Hematopoietic multipotent progenitor cell treated with erythropoietin and hydrocortisone succinate and interleukin-3 and kit ligand, for 6 days (in vitro differentiated cells): ENCODE measurements around the gene CR2.
A peak's percentile ranks its signal among the peaks of the same experiment; 100 is the strongest.
"Not testable (repeated sequence)": the region's sequence is repeated elsewhere in the genome, so short reads cannot be mapped to it uniquely, and the experiment has no call there.

Source experiments
- DNase-seq: peaks from one replicate; pipeline ENCODE4 v3.0.0-alpha.2; 2015

CR2 gene

DNA sequence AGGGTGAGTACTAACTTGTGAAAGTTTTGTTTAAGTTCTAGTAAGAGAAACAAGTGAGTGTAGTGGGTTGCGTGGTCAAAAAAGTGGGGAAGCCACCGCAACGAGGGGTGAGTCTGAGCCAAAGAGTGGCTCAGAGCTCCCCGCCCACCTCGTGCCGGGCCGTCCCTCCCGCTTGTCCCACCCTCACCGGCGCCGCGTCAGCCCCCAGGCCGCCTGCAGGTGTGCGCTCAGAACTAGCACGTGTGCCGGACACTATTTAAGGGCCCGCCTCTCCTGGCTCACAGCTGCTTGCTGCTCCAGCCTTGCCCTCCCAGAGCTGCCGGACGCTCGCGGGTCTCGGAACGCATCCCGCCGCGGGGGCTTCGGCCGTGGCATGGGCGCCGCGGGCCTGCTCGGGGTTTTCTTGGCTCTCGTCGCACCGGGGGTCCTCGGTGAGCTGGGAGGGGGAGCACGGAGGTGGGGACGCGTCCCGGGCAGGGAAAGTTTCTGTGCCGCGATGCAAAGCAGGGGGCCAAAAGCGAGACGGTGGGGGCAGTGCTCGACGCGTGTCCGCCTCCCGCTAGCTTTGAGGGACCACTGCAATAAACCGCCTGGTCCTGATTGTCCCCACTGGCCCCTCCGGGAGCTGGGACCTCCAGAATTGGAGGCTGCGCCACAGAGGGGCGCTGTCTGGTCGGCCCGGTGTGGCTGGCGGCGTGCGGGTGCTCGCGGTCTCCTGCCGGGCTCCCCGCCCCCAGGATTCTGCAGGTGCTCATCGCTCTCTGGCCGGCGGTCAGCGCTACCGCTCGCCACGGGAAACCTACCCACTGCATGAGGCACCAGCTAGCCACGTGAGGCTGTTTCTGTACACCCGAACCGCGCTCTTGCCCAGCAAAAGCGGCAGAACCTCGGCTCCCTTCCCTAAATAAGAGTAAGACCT is at the start of gene CR2:
Gene CR2, plus strand, starts transcription at position 283 of the 919 bp plus-strand sequence. Its CDS starts 91 bp downstream, at position 374.
- DNase-seq: peak; percentile 58

DNA sequence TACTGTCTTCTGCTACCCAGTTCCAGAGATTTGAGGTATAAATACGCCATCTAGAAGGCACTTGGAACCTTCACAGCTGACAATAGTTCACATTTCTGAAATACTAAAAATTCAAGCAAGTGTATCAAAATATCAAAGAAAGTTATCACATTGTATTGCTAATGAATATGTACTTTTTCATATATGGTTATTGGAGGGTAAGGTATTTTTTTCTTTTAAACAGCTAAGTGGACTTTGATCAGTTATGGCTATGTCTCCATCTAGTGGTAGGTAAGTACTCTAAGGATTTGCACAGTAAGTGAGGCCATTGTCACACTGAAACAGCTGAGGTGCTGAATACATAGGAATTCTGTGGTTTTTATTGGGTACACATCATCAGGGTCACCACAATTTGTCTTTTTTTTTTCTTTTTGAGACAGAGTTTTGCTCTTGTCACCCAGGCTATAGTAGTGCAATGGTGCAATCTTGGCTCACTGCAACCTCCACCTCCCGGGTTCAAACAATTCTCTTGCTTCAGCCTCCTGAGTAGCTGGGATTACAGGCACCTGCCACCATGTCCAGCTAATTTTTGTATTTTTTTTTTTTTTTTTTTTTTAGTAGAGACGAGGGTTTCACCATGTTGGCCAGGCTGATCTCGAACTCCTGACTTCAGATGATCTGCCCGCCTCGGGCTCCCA is 49.1 kb upstream of the CR2 start:
- peak; percentile 91 for DNase-seq

- DNase-seq: peak; percentile 18
Observed at GRCh38 chr1:207405814-207406213, 48.3 kb upstream of the CR2 start.

DNA sequence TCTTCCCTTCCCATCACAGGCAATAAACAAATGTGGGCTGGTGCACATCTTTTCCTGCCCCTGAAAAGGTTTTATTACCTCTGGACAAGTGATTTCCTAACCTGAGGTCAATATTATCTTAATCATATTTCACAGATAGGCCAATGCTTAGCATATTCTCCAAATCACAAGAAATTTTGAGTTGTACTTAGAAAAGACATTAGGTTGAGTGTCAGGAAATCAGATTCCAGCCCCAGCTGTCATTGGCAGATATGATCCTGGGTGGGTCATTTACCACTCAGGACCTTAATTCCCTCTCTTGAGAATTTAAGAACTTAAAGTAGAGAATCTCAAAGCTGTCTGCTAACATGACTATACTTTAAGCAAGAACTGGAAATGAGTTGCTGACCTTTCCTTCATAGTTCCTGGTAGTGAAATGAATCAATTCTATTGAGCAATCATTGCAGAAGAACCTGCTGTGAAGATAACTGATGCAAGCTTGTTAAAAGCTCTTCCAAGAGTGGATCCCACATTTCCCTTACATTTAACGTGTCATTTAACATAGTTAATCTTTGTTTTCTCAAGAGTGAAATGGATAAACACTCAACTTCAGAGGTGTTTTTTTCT is 46.4 kb upstream of the CR2 start:
- peak; percentile 35 for DNase-seq

DNA sequence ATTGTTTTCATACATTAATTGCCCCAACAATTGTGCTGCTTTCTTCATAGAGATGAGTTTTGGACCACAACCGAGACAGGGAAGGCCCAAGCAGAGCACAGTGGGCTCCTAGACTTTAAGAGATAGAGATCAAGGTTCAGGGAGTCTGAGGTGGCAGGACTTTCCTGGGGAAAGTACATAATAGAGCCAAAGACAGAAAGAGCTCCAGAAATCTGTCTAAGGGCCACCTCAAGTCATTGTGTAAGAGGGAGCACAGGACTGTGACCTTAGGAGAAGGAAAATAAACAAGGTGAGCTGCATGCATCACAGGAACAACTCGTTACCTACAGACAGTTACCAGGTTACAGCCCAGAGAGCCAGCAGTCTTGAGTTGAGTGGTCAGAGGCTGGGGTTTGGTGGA is 41.3 kb upstream of the CR2 start:
- DNase-seq: no peak

DNA sequence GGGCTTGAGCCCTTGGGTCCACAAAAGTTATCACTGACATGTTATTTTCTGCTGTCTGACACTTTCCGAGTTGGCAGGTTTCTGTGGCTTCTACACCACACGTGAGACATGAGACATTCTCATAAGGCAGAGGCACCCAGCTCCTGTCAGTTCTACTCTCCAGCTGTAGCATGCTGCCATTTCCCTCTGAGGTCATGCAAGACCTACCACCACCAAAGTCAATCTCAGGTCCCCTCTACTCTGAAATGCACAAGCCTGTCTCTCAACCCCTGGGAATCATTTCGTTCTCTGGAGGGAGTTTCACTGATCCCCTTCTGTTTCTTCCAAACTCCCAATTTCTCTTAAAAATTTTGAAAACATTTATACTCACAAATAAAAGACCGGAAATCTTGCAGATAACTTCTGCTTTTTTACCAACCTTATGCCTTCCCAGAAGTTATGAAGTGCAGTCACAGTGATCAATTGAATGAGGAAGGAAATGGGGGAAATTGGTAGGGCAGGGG is 39.5 kb upstream of the CR2 start:
- DNase-seq: peak; percentile 40

DNA sequence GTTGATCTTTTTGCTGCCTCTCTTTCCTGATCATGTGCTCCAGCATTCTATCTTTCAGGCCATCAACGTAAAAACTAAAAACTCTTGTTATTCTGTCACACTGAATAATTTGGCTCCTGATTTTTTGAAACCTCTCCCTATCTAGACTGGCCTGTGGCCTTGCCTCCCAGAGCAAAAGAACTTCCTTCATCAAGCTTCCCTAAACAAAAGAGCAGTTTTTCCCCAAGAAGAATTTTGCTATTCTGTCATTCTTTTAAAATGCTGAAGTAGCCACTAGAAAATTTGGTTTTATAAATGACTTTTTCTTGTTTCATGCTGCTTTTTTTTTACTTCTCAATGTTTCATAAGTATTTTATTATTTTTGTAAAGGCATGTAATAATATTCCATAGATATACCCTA is 37.1 kb upstream of the CR2 start:
- no peak for DNase-seq

DNA sequence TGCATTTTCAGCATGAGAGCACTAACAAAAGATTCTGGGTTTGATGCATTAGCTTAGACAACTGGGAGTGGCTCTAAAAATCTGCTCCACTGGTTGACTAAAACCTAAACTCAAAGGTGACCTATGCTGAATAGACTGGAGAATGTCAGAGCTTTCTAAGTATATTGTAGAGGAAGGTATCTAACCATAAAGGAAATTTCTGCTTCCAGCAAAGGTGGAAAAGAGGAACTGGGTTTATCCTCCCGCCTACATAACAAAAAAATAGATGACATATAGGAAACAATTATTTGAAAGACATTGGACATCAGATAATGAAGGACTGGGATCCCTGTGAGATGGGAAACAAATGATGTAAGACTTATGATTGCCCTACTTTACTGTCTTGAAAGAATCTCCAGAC is 35.8 kb upstream of the CR2 start:
- no peak for DNase-seq

DNA sequence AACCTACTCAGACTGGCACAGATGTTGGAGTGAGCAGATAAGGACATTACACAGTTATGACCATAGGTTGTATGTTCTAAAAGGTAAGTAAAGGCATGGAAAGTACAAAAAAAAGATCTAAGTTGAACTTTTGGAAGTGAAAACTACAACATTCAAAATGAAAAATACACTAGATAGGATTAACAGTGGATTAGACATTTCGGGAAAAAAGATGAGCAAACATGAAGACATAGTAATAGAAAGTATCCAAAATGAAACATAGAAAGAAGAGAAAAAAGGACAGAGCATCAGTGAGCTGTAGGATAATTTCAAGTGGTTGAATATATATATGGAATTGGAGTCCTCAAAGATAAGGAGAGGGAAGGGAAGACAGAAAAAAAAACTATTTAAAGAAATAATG is 34.0 kb upstream of the CR2 start:
- DNase-seq: no peak

GRCh38 chr1:207421078-207421477 is 33.0 kb upstream of the CR2 start:
- no peak for DNase-seq

GRCh38 chr1:207423560-207424292 is 30.4 kb upstream of the CR2 start:
- DNase-seq: no peak

GRCh38 chr1:207424570-207425131 is 29.5 kb upstream of the CR2 start:
- peak; percentile 43 for DNase-seq

GRCh38 chr1:207427832-207428585 is 26.1 kb upstream of the CR2 start:
- DNase-seq: peak; percentile 87

DNA sequence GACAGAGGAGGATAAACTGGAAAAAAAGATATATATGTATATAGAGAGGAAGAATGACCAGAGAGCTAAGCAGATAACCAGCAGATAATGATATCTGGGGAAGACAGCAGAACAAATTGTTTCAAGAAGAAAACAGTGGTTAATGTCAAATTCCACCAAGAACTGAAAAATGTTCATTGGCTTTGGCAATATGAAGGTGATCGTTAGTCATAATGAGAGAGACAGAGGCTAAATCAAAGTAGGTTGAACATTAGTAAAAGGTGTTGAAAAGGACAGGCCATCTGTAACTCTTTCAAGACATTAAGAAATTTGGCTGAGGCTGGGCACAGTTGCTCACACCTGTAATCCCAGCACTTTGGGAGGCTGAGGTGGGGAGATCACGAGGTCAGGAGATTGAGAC is 25.3 kb upstream of the CR2 start:
- DNase-seq: peak; percentile 39

DNA sequence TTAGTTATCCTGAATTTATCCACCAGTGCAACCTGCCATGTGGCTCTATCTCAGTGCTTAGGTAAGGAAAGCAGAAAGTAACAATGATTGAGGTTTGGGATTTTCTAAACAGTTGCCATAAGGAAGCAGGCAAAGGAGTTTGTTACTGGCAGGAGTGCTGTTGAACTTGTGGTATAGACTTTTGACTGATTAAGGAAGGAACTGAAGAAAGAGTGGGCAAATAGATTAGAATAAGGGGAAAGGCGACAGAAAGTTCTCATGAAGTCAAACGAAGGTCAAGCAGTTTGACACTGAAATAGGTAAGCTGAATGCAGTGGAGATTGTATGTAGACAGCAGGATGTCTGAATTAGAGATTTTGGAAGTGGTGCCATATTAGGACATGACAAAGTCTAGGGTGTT is 24.2 kb upstream of the CR2 start:
- peak; percentile 51 for DNase-seq

GRCh38 chr1:207430602-207431001 is 23.5 kb upstream of the CR2 start:
- no peak for DNase-seq

- no peak for DNase-seq
Observed at GRCh38 chr1:207431508-207431907, 22.6 kb upstream of the CR2 start.

DNA sequence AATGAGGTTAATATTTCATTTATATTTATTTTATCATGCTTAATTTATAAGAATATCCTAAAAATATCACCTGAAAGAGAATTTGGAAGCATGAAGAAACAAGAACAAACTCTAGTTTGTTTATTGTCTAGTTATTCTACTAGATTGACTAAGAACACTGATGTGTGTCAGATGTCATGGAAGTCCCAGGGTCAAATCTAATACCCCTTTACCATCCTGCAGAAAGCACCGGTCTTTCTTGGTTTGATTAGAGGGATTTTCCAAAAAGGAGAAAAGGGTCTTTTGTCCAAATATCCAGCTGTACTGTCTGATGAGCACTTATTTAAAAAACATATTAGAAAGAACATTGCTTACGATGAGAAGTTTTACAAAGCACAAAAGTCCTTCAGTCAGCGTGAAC is 20.7 kb upstream of the CR2 start:
- DNase-seq: no peak

DNA sequence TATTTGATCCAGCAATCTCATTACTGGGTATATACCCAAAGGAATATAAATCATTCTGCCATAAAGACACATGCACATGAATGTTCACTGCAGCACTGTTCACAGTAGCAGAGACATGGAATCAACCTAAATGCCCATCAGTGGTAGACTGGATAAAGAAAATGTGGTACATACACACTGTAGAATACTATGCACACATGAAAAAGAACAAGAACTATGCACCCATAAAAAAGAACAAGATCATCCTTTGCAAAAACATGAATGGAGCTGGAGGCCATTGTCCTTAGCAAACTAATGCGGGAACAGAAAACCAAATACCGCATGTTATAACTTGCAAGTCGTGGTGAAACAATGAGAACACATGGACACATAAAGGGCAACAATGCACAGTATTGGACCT is 17.4 kb upstream of the CR2 start:
- DNase-seq: not testable (repeated sequence)

DNA sequence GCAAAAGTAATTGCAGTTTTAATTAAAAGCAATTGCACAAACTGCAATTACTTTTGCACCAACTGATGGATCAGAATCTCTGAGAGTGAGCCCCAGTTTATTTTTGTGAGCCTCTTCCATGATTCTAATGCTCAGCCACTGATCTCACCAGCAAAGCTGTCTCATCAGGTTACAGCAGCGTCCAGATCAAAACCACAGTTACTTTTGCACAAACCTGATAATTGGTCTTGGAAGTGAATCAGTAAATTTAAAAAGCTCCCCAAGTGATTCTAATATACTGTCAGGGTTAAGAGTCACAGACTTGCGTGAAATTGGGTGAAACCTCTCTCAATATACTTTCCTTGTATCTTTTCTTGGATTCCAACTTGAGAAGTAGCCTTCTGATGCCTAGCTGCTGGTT is 13.5 kb upstream of the CR2 start:
- peak; percentile 63 for DNase-seq

DNA sequence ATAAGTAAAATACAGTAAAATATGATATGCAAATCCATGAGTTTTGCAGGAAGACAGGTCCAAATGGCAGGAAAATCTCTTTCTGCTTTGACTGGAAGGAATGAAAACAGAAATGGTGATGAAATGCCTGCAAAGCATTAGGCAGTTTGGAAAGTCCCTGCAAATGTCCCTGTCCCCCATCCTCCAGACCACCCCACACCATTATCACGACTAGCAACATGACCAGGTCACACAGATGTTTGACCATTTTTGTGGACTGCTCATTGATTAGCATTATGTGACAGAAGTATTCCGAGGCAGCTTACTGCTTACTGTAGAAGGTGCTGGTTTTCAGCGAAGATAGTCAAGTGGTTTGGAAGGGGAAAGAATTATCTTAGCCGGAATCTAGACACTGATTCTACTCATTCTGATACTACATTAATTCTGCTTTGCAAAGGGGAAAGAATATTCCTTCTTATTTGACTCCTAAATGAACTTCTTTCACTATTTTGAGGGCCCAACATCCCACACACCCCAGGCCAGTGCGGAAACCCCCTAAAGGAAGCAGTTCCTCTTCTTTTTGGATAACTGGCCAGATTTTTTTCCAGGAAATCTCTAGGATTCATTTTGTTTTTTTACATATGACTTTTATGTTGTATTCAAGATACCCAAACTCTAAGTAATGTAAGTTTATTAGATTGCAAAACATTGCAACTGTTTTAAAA is 9.5 kb upstream of the CR2 start:
- DNase-seq: no peak
